HG02588 (cell line): ENCODE results near the gene LPCAT1.

ENCODE experiments used
- ATAC-seq: cut with Tn5 transposase; IDR thresholded peaks from one replicate; pipeline ENCODE4 v1.9.1; 2021; ENCODE audit warnings: mild to moderate bottlenecking, moderate library complexity; ENCODE audit not compliant: unreplicated experiment

Gene LPCAT1

GRCh38 chr5:1414311-1415058, 109.3 kb downstream of the LPCAT1 start:
- no peak for ATAC-seq

GRCh38 chr5:1413611-1414241, 110.0 kb downstream of the LPCAT1 start:
- no peak for ATAC-seq

DNA sequence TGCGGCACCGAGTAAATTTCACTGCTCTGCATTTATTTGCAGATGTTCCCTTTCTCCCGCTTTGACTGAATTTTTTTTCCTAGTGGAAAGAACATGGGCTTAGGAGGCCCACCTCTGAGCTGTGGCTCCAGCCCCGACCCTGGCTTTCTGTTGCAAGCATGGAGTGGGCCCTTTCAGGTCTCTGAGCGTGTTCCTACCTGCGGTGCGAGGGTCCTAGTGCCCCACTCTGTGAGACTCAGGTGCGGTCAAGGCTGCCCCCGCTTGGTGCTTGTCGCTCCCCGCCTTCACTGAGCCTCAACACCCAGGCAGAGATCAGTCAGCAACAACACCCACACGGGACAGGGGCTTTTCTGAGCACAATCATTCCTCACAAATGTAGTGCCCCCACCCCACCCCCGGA, 110.5 kb downstream of the LPCAT1 start:
- no peak for ATAC-seq

GRCh38 chr5:1412621-1413020, 111.1 kb downstream of the LPCAT1 start:
- ATAC-seq, result no peak

DNA sequence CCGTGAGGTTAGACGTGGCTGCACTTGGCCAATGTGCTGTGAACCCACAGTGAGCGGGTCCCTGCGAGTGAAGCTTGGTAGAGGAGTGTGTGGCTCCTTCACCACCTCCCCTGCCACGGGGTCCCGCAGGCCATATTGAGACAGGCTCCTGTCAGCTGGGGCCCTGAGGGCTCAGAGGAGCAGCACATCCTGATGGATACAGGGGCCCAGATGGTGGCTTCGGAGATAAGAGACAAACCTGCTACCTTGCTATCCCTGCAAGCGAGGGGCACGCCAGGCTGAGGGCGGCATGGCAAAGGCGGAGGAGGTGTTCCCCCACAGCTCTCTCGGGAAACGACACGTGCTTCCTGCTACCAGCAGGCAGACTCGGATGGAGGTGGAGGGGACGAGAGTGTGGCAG, 111.6 kb downstream of the LPCAT1 start:
- ATAC-seq, result no peak
